ENCODE measurements around the gene ALKBH6.
"Not testable (repeated sequence)": the region's sequence is repeated elsewhere in the genome, so short reads cannot be mapped to it uniquely, and the experiment has no call there.

The ALKBH6 gene

GRCh38 chr19:35995048-35995993 lies 18.7 kb downstream of the ALKBH6 start, which contains the start of gene SDHAF1:
Gene SDHAF1, plus strand, starts transcription at chr19:35995188. Its CDS starts 87 bp downstream, at chr19:35995275.
- FAIRE-seq: peak; percentile 99

GRCh38 chr19:35993923-35994598 lies 20.0 kb downstream of the ALKBH6 start:
- no peak for DNase-seq (ENCODE audit: extremely low spot score, insufficient read length, low read depth)
- no peak for FAIRE-seq

More at GRCh38 chr19:35995048-35995993, 18.7 kb downstream of the ALKBH6 start, which contains the start of gene SDHAF1:
- peak; percentile 94 for DNase-seq (ENCODE audit: extremely low spot score, insufficient read length, low read depth)

GRCh38 chr19:35992907-35993765 lies 20.9 kb downstream of the ALKBH6 start:
- FAIRE-seq (peak; percentile 9), DNase-seq (ENCODE audit: extremely low spot score, insufficient read length, low read depth) (no peak)

- no peak for DNase-seq (ENCODE audit: extremely low spot score, insufficient read length, low read depth)
- FAIRE-seq: no peak
Observed at GRCh38 chr19:35991731-35992450, 22.1 kb downstream of the ALKBH6 start.

- DNase-seq (ENCODE audit: extremely low spot score, insufficient read length, low read depth): no peak
- FAIRE-seq: no peak
Observed at GRCh38 chr19:35990771-35991730, 23.0 kb downstream of the ALKBH6 start.

- FAIRE-seq: no peak
- DNase-seq (ENCODE audit: extremely low spot score, insufficient read length, low read depth): no peak
Observed at GRCh38 chr19:35990156-35990555, 23.9 kb downstream of the ALKBH6 start.

- no peak for DNase-seq (ENCODE audit: extremely low spot score, insufficient read length, low read depth)
- no peak for FAIRE-seq
Observed at GRCh38 chr19:35988824-35989223, 25.2 kb downstream of the ALKBH6 start.

- no peak for FAIRE-seq
- DNase-seq (ENCODE audit: extremely low spot score, insufficient read length, low read depth): no peak
Observed at GRCh38 chr19:35987571-35987896, 26.5 kb downstream of the ALKBH6 start.

GRCh38 chr19:35986664-35987570 lies 27.1 kb downstream of the ALKBH6 start:
- peak; percentile 54 for FAIRE-seq

GRCh38 chr19:35986111-35986510 lies 27.9 kb downstream of the ALKBH6 start:
- FAIRE-seq (no peak), DNase-seq (ENCODE audit: extremely low spot score, insufficient read length, low read depth) (no peak)

More at GRCh38 chr19:35986664-35987570, 27.1 kb downstream of the ALKBH6 start:
- no peak for DNase-seq (ENCODE audit: extremely low spot score, insufficient read length, low read depth)

GRCh38 chr19:35983177-35983576 lies 30.8 kb downstream of the ALKBH6 start:
- DNase-seq (ENCODE audit: extremely low spot score, insufficient read length, low read depth) (no peak), FAIRE-seq (no peak)

- not testable (repeated sequence) for FAIRE-seq
Observed at GRCh38 chr19:35980997-35981396, 33.0 kb downstream of the ALKBH6 start.

GRCh38 chr19:35978832-35979365 lies 35.1 kb downstream of the ALKBH6 start:
- no peak for DNase-seq (ENCODE audit: extremely low spot score, insufficient read length, low read depth)
- no peak for FAIRE-seq

More at GRCh38 chr19:35980997-35981396, 33.0 kb downstream of the ALKBH6 start:
- DNase-seq (ENCODE audit: extremely low spot score, insufficient read length, low read depth): not testable (repeated sequence)

- no peak for FAIRE-seq
Observed at GRCh38 chr19:35978271-35978670, 35.7 kb downstream of the ALKBH6 start.

GRCh38 chr19:35977446-35978222 lies 36.4 kb downstream of the ALKBH6 start:
- DNase-seq (ENCODE audit: extremely low spot score, insufficient read length, low read depth) (no peak), FAIRE-seq (no peak)

More at GRCh38 chr19:35978271-35978670, 35.7 kb downstream of the ALKBH6 start:
- no peak for DNase-seq (ENCODE audit: extremely low spot score, insufficient read length, low read depth)

GRCh38 chr19:35975608-35976214 lies 38.3 kb downstream of the ALKBH6 start:
- no peak for FAIRE-seq
- no peak for DNase-seq (ENCODE audit: extremely low spot score, insufficient read length, low read depth)

Measured in GM18507 (cell line).